ENCODE results near the gene TBC1D3G.
"Not testable (repeated sequence)": the region's sequence is repeated elsewhere in the genome, so short reads cannot be mapped to it uniquely, and the experiment has no call there.

DNA sequence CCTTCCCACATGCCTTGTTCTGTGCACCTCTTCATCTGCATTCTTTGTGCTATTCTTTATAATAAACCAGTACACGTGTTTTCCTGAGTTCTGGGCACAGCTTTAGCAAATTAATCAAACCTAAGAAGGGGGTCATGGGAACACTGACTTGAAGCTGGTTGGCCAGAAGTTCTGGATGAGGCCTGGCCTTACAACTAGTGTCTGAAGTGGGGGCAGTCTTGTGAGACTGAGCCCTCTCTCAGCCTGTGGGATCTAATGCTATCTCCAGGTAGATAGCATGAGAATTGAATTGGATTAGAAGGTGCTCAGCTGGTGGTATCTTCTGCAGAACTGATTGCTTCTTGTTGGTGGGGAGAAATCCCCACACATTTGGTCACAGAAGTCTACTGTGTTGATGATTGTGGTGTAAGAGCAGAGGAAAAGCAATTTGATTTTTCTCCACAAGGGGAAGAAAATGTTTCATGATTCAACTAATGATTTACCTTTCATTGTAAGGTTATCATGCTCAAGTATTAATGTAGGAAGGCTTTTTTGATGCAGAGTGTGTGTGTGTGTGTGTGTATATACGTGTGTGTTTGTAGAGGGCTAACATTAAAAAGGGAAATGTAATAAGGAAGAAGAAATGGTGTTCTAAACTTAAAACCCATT is 33.6 kb upstream of the TBC1D3G start:
- TF ChIP-seq, protein P1, sequence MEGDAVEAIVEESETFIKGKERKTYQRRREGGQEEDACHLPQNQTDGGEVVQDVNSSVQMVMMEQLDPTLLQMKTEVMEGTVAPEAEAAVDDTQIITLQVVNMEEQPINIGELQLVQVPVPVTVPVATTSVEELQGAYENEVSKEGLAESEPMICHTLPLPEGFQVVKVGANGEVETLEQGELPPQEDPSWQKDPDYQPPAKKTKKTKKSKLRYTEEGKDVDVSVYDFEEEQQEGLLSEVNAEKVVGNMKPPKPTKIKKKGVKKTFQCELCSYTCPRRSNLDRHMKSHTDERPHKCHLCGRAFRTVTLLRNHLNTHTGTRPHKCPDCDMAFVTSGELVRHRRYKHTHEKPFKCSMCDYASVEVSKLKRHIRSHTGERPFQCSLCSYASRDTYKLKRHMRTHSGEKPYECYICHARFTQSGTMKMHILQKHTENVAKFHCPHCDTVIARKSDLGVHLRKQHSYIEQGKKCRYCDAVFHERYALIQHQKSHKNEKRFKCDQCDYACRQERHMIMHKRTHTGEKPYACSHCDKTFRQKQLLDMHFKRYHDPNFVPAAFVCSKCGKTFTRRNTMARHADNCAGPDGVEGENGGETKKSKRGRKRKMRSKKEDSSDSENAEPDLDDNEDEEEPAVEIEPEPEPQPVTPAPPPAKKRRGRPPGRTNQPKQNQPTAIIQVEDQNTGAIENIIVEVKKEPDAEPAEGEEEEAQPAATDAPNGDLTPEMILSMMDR (IDR thresholded peaks at IDR 0.05; ENCODE audit: low read length) = not testable (repeated sequence)
- TF ChIP-seq EZH2phosphoT487 (IDR thresholded peaks at IDR 0.05; ENCODE audit: low read length); EZH2 (optimal IDR thresholded peaks at IDR 0.05; ENCODE audit: low read depth, low read length): not testable (repeated sequence)
